H1 (cell line): ENCODE measurements around the gene TAS1R1. TPM values are rescaled to one million over a fixed set of nuclear protein-coding genes. Genes with fewer than 3 reads are reported as not detected.

ENCODE experiments used
- NRF1 ChIP-seq: IDR thresholded peaks from 2 replicates; pipeline ENCODE4 v1.6.1; 2011; ENCODE audit warnings: mild to moderate bottlenecking, low read depth, low read length, improper control_type of control experiment
- POU5F1 ChIP-seq: IDR thresholded peaks from 2 replicates; pipeline ENCODE4 v1.6.1; 2011; ENCODE audit warnings: low read depth, mild to moderate bottlenecking, low read length, moderate library complexity
- RXRA ChIP-seq: IDR thresholded peaks from 2 replicates; pipeline ENCODE4 v1.6.1; 2011; ENCODE audit warnings: low read depth, mild to moderate bottlenecking, low read length, moderate library complexity; ENCODE audit not compliant: insufficient read depth
- SUZ12 ChIP-seq: fragments of 200-600 bp; sonication (generic); IDR thresholded peaks from 2 replicates; pipeline ENCODE4 v1.6.1; 2012; ENCODE audit warnings: mild to moderate bottlenecking, inconsistent platforms, low read length, moderate library complexity, mixed read lengths
- polyA plus RNA-seq, 7 experiments: library from polyadenylated mRNA; depleted of rRNA in 3 of 7; stranded (reverse) in 5 of 7; unstranded in 2 of 7; fragments of >200 nt in 5 of 7; fragments of 200-250 nt in 2 of 7; gene quantifications; 1 replicate in 5 of 7; 2 replicates in 1 of 7; 4 replicates in 1 of 7; pipeline versions ENCODE4 v1.2.1 to v1.2.3, GENCODE V29; 2011 to 2013; ENCODE audit warnings: missing spikeins in 2 of 7, mixed read lengths in 2 of 7
- total RNA-seq: library from RNA; stranded (reverse); fragmentation: NEBNext Ultra II Directional; extraction: Animal tissue kit (Norgen Biotek cat#: 25700); gene quantifications from 2 replicates; pipeline ENCODE4 v1.2.1, GENCODE V29; 2021
- TF ChIP-seq, protein P1 (sequence below): fragments of 300-600 bp; sonication (generic); IDR thresholded peaks from 2 replicates; pipeline ENCODE4 v1.7.1; 2012; ENCODE audit warnings: low read length, moderate library complexity, mild to moderate bottlenecking, inconsistent platforms; ENCODE audit not compliant: insufficient replicate concordance
- TF ChIP-seq, protein P2 (sequence below), 3 experiments: IDR thresholded peaks; 1 replicate in 2 of 3; 2 replicates in 1 of 3; pipeline versions ENCODE4 v1.5.1 to v1.6.1; 2011; ENCODE audit warnings: low read length in 3 of 3, mild to moderate bottlenecking in 3 of 3, inconsistent platforms in 2 of 3, low read depth in 1 of 3, moderate library complexity in 1 of 3; ENCODE audit not compliant: insufficient read depth in 1 of 3; ENCODE audit errors: control extremely low read depth in 1 of 3
- TF ChIP-seq, protein P3 (sequence below): IDR thresholded peaks from 2 replicates; pipeline ENCODE4 v1.6.1; 2012; ENCODE audit warnings: low read length, inconsistent platforms

Gene TAS1R1
- total and polyA plus RNA-seq, 2 of the 8 experiments (the other 6 are each of a cell fraction or from before 2014, with no cell fraction given): 0.26 TPM; not detected in 1

DNA sequence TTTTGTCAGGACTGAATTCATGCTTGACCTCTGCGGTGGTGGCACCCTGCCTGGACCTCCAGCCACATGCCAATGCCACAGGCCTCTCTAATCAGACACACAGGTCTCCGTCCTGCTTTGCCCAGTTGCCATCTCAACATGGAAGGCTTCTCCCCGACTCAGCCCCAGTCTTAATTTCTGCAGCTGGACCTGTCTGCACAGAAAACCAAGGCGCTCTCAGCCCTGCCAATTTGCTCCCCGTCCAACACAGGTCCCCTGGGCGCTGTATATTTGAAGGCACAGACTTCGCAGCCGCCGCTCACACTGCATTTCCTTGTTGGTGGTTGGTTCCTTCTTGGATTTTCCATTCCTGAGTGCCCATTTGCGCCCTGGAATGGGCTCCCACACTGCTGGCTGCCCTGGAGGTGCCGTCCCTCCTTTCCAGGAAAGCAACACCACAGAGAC, 35.6 kb upstream of the TAS1R1 start (continued):
- TF ChIP-seq, protein P1, sequence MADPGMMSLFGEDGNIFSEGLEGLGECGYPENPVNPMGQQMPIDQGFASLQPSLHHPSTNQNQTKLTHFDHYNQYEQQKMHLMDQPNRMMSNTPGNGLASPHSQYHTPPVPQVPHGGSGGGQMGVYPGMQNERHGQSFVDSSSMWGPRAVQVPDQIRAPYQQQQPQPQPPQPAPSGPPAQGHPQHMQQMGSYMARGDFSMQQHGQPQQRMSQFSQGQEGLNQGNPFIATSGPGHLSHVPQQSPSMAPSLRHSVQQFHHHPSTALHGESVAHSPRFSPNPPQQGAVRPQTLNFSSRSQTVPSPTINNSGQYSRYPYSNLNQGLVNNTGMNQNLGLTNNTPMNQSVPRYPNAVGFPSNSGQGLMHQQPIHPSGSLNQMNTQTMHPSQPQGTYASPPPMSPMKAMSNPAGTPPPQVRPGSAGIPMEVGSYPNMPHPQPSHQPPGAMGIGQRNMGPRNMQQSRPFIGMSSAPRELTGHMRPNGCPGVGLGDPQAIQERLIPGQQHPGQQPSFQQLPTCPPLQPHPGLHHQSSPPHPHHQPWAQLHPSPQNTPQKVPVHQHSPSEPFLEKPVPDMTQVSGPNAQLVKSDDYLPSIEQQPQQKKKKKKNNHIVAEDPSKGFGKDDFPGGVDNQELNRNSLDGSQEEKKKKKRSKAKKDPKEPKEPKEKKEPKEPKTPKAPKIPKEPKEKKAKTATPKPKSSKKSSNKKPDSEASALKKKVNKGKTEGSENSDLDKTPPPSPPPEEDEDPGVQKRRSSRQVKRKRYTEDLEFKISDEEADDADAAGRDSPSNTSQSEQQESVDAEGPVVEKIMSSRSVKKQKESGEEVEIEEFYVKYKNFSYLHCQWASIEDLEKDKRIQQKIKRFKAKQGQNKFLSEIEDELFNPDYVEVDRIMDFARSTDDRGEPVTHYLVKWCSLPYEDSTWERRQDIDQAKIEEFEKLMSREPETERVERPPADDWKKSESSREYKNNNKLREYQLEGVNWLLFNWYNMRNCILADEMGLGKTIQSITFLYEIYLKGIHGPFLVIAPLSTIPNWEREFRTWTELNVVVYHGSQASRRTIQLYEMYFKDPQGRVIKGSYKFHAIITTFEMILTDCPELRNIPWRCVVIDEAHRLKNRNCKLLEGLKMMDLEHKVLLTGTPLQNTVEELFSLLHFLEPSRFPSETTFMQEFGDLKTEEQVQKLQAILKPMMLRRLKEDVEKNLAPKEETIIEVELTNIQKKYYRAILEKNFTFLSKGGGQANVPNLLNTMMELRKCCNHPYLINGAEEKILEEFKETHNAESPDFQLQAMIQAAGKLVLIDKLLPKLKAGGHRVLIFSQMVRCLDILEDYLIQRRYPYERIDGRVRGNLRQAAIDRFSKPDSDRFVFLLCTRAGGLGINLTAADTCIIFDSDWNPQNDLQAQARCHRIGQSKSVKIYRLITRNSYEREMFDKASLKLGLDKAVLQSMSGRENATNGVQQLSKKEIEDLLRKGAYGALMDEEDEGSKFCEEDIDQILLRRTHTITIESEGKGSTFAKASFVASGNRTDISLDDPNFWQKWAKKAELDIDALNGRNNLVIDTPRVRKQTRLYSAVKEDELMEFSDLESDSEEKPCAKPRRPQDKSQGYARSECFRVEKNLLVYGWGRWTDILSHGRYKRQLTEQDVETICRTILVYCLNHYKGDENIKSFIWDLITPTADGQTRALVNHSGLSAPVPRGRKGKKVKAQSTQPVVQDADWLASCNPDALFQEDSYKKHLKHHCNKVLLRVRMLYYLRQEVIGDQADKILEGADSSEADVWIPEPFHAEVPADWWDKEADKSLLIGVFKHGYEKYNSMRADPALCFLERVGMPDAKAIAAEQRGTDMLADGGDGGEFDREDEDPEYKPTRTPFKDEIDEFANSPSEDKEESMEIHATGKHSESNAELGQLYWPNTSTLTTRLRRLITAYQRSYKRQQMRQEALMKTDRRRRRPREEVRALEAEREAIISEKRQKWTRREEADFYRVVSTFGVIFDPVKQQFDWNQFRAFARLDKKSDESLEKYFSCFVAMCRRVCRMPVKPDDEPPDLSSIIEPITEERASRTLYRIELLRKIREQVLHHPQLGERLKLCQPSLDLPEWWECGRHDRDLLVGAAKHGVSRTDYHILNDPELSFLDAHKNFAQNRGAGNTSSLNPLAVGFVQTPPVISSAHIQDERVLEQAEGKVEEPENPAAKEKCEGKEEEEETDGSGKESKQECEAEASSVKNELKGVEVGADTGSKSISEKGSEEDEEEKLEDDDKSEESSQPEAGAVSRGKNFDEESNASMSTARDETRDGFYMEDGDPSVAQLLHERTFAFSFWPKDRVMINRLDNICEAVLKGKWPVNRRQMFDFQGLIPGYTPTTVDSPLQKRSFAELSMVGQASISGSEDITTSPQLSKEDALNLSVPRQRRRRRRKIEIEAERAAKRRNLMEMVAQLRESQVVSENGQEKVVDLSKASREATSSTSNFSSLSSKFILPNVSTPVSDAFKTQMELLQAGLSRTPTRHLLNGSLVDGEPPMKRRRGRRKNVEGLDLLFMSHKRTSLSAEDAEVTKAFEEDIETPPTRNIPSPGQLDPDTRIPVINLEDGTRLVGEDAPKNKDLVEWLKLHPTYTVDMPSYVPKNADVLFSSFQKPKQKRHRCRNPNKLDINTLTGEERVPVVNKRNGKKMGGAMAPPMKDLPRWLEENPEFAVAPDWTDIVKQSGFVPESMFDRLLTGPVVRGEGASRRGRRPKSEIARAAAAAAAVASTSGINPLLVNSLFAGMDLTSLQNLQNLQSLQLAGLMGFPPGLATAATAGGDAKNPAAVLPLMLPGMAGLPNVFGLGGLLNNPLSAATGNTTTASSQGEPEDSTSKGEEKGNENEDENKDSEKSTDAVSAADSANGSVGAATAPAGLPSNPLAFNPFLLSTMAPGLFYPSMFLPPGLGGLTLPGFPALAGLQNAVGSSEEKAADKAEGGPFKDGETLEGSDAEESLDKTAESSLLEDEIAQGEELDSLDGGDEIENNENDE: no peak
- TF ChIP-seq SUZ12 (no peak), POU5F1 (no peak), RXRA (no peak), NRF1 (no peak)
- TF ChIP-seq, protein P2, sequence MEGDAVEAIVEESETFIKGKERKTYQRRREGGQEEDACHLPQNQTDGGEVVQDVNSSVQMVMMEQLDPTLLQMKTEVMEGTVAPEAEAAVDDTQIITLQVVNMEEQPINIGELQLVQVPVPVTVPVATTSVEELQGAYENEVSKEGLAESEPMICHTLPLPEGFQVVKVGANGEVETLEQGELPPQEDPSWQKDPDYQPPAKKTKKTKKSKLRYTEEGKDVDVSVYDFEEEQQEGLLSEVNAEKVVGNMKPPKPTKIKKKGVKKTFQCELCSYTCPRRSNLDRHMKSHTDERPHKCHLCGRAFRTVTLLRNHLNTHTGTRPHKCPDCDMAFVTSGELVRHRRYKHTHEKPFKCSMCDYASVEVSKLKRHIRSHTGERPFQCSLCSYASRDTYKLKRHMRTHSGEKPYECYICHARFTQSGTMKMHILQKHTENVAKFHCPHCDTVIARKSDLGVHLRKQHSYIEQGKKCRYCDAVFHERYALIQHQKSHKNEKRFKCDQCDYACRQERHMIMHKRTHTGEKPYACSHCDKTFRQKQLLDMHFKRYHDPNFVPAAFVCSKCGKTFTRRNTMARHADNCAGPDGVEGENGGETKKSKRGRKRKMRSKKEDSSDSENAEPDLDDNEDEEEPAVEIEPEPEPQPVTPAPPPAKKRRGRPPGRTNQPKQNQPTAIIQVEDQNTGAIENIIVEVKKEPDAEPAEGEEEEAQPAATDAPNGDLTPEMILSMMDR (IDR thresholded peaks at IDR 0.05; ENCODE audit: control extremely low read depth in 1 of 3, insufficient read depth in 1 of 3, low read depth in 1 of 3, low read length in 3 of 3): no peak
- TF ChIP-seq, protein P3, sequence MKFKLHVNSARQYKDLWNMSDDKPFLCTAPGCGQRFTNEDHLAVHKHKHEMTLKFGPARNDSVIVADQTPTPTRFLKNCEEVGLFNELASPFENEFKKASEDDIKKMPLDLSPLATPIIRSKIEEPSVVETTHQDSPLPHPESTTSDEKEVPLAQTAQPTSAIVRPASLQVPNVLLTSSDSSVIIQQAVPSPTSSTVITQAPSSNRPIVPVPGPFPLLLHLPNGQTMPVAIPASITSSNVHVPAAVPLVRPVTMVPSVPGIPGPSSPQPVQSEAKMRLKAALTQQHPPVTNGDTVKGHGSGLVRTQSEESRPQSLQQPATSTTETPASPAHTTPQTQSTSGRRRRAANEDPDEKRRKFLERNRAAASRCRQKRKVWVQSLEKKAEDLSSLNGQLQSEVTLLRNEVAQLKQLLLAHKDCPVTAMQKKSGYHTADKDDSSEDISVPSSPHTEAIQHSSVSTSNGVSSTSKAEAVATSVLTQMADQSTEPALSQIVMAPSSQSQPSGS: no peak
